DND-41 (cell line): Measurements from ENCODE around the gene SFSWAP.

ENCODE experiments used
- ATAC-seq: fragments of 200-7000 bp; cut with Tn5 transposase; 3 replicates; pipeline ENCODE4 v1.9.1; 2021; ENCODE audit warnings: low read depth; ENCODE audit not compliant: insufficient read depth
- DNase-seq: peaks from one replicate; pipeline ENCODE4 v3.0.0-alpha.2; 2020
- H2AFZ ChIP-seq: 2 replicates; pipeline ENCODE4 v1.6.0; 2012; ENCODE audit warnings: low read depth, low read length
- H3K27ac ChIP-seq: 2 replicates; pipeline ENCODE4 v1.5.1; 2012; ENCODE audit warnings: low read length, inconsistent platforms
- H3K27me3 ChIP-seq: fragments of 200-600 bp; sonication (generic); 2 replicates; pipeline ENCODE4 v1.6.0; 2012; ENCODE audit warnings: low read length, mild to moderate bottlenecking, inconsistent platforms; ENCODE audit not compliant: insufficient read depth, poor library complexity
- H3K36me3 ChIP-seq: 2 replicates; pipeline ENCODE4 v1.5.1; 2012; ENCODE audit warnings: low read length, inconsistent platforms; ENCODE audit not compliant: insufficient read depth
- H3K4me1 ChIP-seq: 2 replicates; pipeline ENCODE4 v1.5.1; 2012; ENCODE audit warnings: mild to moderate bottlenecking, low read length; ENCODE audit not compliant: insufficient read depth
- H3K4me2 ChIP-seq: 2 replicates; pipeline ENCODE4 v1.6.0; 2012; ENCODE audit warnings: mild to moderate bottlenecking, moderate library complexity, low read length, inconsistent platforms; ENCODE audit not compliant: insufficient read depth
- H3K4me3 ChIP-seq, 2 experiments: fragments of 200-600 bp in 1 of 2; shearing (Covaris generic) in 1 of 2; 2 replicates each; pipeline ENCODE4 v1.5.1; 2012 to 2016; ENCODE audit warnings: inconsistent platforms in 2 of 2, low read length in 2 of 2, mild to moderate bottlenecking in 2 of 2, low read depth in 1 of 2, moderate library complexity in 1 of 2
- H3K79me2 ChIP-seq: 2 replicates; pipeline ENCODE4 v1.6.0; 2012; ENCODE audit warnings: low read length, inconsistent platforms; ENCODE audit not compliant: insufficient read depth
- H3K9ac ChIP-seq: 2 replicates; pipeline ENCODE4 v1.6.0; 2012; ENCODE audit warnings: low read depth, mild to moderate bottlenecking, inconsistent platforms, low read length, moderate library complexity
- H3K9me3 ChIP-seq: 2 replicates; pipeline ENCODE4 v1.5.1; 2012; ENCODE audit warnings: low read length, moderate library complexity, mild to moderate bottlenecking, inconsistent platforms; ENCODE audit not compliant: insufficient read depth, severe bottlenecking
- H4K20me1 ChIP-seq: 2 replicates; pipeline ENCODE4 v1.6.0; 2012; ENCODE audit warnings: low read length; ENCODE audit not compliant: insufficient read depth
- CTCF ChIP-seq: IDR thresholded peaks from 2 replicates; pipeline ENCODE4 v1.5.1; 2012; ENCODE audit warnings: borderline replicate concordance, low read length, moderate library complexity, mild to moderate bottlenecking; ENCODE audit not compliant: poor library complexity, severe bottlenecking; ENCODE audit errors: extremely low read depth
- EZH2 ChIP-seq: IDR thresholded peaks from 3 replicates; pipeline ENCODE4 v1.6.1; 2012; ENCODE audit warnings: borderline replicate concordance, low read depth, mild to moderate bottlenecking, moderate library complexity, low read length, inconsistent platforms; ENCODE audit not compliant: severe bottlenecking

The SFSWAP gene

GRCh38 chr12:131687346-131688125 is 23.4 kb upstream of the SFSWAP start:
- ATAC-seq, result no peak
- H2AFZ ChIP-seq, result no peak overlapping the region
- no peaks in the 10 kb centered on the region for H3K36me3 ChIP-seq
- H3K4me1 ChIP-seq, result no peaks in the 10 kb centered on the region
- peaks cover 2% of the 10 kb centered on the region for H3K27me3 ChIP-seq
- H3K79me2 ChIP-seq, result no peaks in the 10 kb centered on the region
- H3K9me3 ChIP-seq, result no peaks in the 10 kb centered on the region
- no peak overlapping the region for H3K27ac ChIP-seq
- H4K20me1 ChIP-seq, result no peaks in the 10 kb centered on the region
- TF ChIP-seq EZH2 (no peak), CTCF (no peak)
- H3K4me2 ChIP-seq, result no peak overlapping the region
- no peak for DNase-seq
- H3K9ac ChIP-seq, result no peak overlapping the region
- H3K4me3 ChIP-seq, result no peak overlapping the region

GRCh38 chr12:131688131-131688844 is 22.6 kb upstream of the SFSWAP start:
- Histone ChIP-seq H3K27ac (no peak overlapping the region), H3K79me2 (no peaks in the 10 kb centered on the region), H3K9me3 (no peaks in the 10 kb centered on the region), H3K4me1 (no peaks in the 10 kb centered on the region), H4K20me1 (no peaks in the 10 kb centered on the region), H3K27me3 (peaks cover 2% of the 10 kb centered on the region), H3K4me2 (no peak overlapping the region), H3K36me3 (no peaks in the 10 kb centered on the region), H3K4me3 (no peak overlapping the region), H3K9ac (no peak overlapping the region), H2AFZ (no peak overlapping the region)
- TF ChIP-seq CTCF, result no peak
- no peak for TF ChIP-seq EZH2
- no peak for DNase-seq
- ATAC-seq, result no peak

DNA sequence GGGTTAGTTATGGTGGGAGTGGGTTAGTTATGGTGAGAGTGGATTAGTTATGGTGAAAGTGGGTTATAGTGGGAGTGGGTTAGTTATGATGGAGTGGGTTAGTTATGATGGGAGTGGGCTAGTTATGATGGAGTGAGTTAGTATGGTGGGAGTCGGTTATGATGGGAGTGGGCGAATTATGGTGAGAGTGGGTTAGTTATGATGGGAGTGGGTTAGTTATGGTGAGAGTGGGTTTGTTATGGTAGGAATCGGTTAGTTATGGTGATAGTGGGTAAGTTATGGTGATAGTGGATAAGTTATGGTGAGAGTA is 22.1 kb upstream of the SFSWAP start:
- H3K36me3 ChIP-seq, result no peaks in the 10 kb centered on the region
- ATAC-seq, result no peak

More for the DNA sequence above, 22.1 kb upstream of the SFSWAP start:
- H3K4me3 ChIP-seq, result no peak overlapping the region
- no peak overlapping the region for H3K4me2 ChIP-seq
- TF ChIP-seq CTCF (no peak), EZH2 (no peak)
- H3K4me1 ChIP-seq, result no peaks in the 10 kb centered on the region
- DNase-seq, result no peak
- H3K79me2 ChIP-seq, result no peaks in the 10 kb centered on the region
- H2AFZ ChIP-seq, result no peak overlapping the region
- H3K27ac ChIP-seq, result no peak overlapping the region
- peaks cover 2% of the 10 kb centered on the region for H3K27me3 ChIP-seq
- H4K20me1 ChIP-seq, result no peaks in the 10 kb centered on the region
- H3K9ac ChIP-seq, result no peak overlapping the region
- no peaks in the 10 kb centered on the region for H3K9me3 ChIP-seq
